ENCODE measurements around the gene UTP3. TPM values are rescaled to one million over a fixed set of nuclear protein-coding genes. Genes with fewer than 3 reads are reported as not detected.
"Not testable (repeated sequence)": the region's sequence is repeated elsewhere in the genome, so short reads cannot be mapped to it uniquely, and the experiment has no call there.

UTP3 gene
- total RNA-seq, 1 donor from 2014 or later, result 28.6 TPM

GRCh38 chr4:70725633-70726032, 37.3 kb downstream of the UTP3 start:
- H3K27ac Mint-ChIP-seq (ENCODE audit: unreplicated experiment), result no peak overlapping the region
- H3K9me3 Mint-ChIP-seq (ENCODE audit: unreplicated experiment), result no peaks in the 10 kb centered on the region
- no peak overlapping the region for H3K4me3 Mint-ChIP-seq (ENCODE audit: unreplicated experiment)
- peaks cover 13% of the 10 kb centered on the region for H3K4me1 Mint-ChIP-seq (ENCODE audit: unreplicated experiment)
- no peaks in the 10 kb centered on the region for H3K36me3 Mint-ChIP-seq (ENCODE audit: low read depth, unreplicated experiment)
- no peak for DNase-seq (ENCODE audit: low spot score)
- TF ChIP-seq CTCF (IDR thresholded peaks at IDR 0.05; ENCODE audit: unreplicated experiment), result no peak
- no peaks in the 10 kb centered on the region for H3K27me3 Mint-ChIP-seq (ENCODE audit: unreplicated experiment)

GRCh38 chr4:70726515-70726914, 38.2 kb downstream of the UTP3 start:
- DNase-seq (ENCODE audit: low spot score); H3K4me3 Mint-ChIP-seq (ENCODE audit: unreplicated experiment); H3K27ac Mint-ChIP-seq (ENCODE audit: unreplicated experiment); H3K27me3 Mint-ChIP-seq (ENCODE audit: unreplicated experiment); H3K9me3 Mint-ChIP-seq (ENCODE audit: unreplicated experiment); H3K36me3 Mint-ChIP-seq (ENCODE audit: low read depth, unreplicated experiment): not testable (repeated sequence)
- peaks cover 12% of the 10 kb centered on the region for H3K4me1 Mint-ChIP-seq (ENCODE audit: unreplicated experiment)

- no peaks in the 10 kb centered on the region for H3K4me1 Mint-ChIP-seq (ENCODE audit: unreplicated experiment)
- no peak for TF ChIP-seq CTCF (IDR thresholded peaks at IDR 0.05; ENCODE audit: unreplicated experiment)
- no peak for DNase-seq (ENCODE audit: low spot score)
- no peak overlapping the region for H3K4me3 Mint-ChIP-seq (ENCODE audit: unreplicated experiment)
- no peaks in the 10 kb centered on the region for H3K27me3 Mint-ChIP-seq (ENCODE audit: unreplicated experiment)
- H3K27ac Mint-ChIP-seq (ENCODE audit: unreplicated experiment), result peak overlapping the region; percentile 31
- H3K36me3 Mint-ChIP-seq (ENCODE audit: low read depth, unreplicated experiment), result no peaks in the 10 kb centered on the region
- H3K9me3 Mint-ChIP-seq (ENCODE audit: unreplicated experiment), result no peaks in the 10 kb centered on the region
Observed at GRCh38 chr4:70728091-70728490, 39.8 kb downstream of the UTP3 start.

GRCh38 chr4:70732878-70733277, 44.5 kb downstream of the UTP3 start:
- H3K4me3 Mint-ChIP-seq (ENCODE audit: unreplicated experiment); DNase-seq (ENCODE audit: low spot score); H3K36me3 Mint-ChIP-seq (ENCODE audit: low read depth, unreplicated experiment); H3K27ac Mint-ChIP-seq (ENCODE audit: unreplicated experiment); H3K27me3 Mint-ChIP-seq (ENCODE audit: unreplicated experiment); H3K9me3 Mint-ChIP-seq (ENCODE audit: unreplicated experiment): not testable (repeated sequence)
- H3K4me1 Mint-ChIP-seq (ENCODE audit: unreplicated experiment), result peaks cover 13% of the 10 kb centered on the region

GRCh38 chr4:70734168-70734954, 46.0 kb downstream of the UTP3 start:
- peak overlapping the region; percentile 1 for H3K27ac Mint-ChIP-seq (ENCODE audit: unreplicated experiment)
- DNase-seq (ENCODE audit: low spot score), result no peak
- no peak overlapping the region for H3K4me3 Mint-ChIP-seq (ENCODE audit: unreplicated experiment)

More at GRCh38 chr4:70734168-70734954, 46.0 kb downstream of the UTP3 start:
- no peaks in the 10 kb centered on the region for H3K27me3 Mint-ChIP-seq (ENCODE audit: unreplicated experiment)
- H3K4me1 Mint-ChIP-seq (ENCODE audit: unreplicated experiment), result peaks cover 13% of the 10 kb centered on the region
- H3K36me3 Mint-ChIP-seq (ENCODE audit: low read depth, unreplicated experiment), result no peaks in the 10 kb centered on the region
- H3K9me3 Mint-ChIP-seq (ENCODE audit: unreplicated experiment), result no peaks in the 10 kb centered on the region
- no peak for TF ChIP-seq CTCF (IDR thresholded peaks at IDR 0.05; ENCODE audit: unreplicated experiment)
